Osteoblast (primary cell): ENCODE measurements around the gene USP32. TPM values are rescaled to one million over a fixed set of nuclear protein-coding genes. Genes with fewer than 3 reads are reported as not detected.

Experiments used
- DNase-seq: peaks from one replicate; pipeline ENCODE4 v3.0.0; 2011; ENCODE audit warnings: low spot score, mixed read lengths; ENCODE audit not compliant: insufficient read length; ENCODE audit errors: missing footprints
- H2AFZ ChIP-seq: 2 replicates; pipeline ENCODE4 v1.6.0; 2011; ENCODE audit warnings: mild to moderate bottlenecking, low read length
- H3K27ac ChIP-seq: 2 replicates; pipeline ENCODE4 v1.5.1; 2011; ENCODE audit warnings: mild to moderate bottlenecking, low read depth, low read length, moderate library complexity
- H3K27me3 ChIP-seq: 2 replicates; pipeline ENCODE4 v1.6.0; 2012; ENCODE audit warnings: mild to moderate bottlenecking, control low read depth, inconsistent platforms, low read length, moderate library complexity; ENCODE audit not compliant: insufficient read depth
- H3K36me3 ChIP-seq: 2 replicates; pipeline ENCODE4 v1.5.1; 2011; ENCODE audit warnings: mild to moderate bottlenecking, low read length, control low read depth, moderate library complexity; ENCODE audit not compliant: insufficient read depth
- H3K4me1 ChIP-seq: 2 replicates; pipeline ENCODE4 v1.5.1; 2011; ENCODE audit warnings: mild to moderate bottlenecking, low read length, control low read depth, moderate library complexity; ENCODE audit not compliant: insufficient read depth
- H3K4me2 ChIP-seq: 2 replicates; pipeline ENCODE4 v1.6.0; 2011; ENCODE audit warnings: mild to moderate bottlenecking, low read length; ENCODE audit not compliant: insufficient read depth
- H3K4me3 ChIP-seq: fragments of 200-600 bp; sonication (generic); 3 replicates; pipeline ENCODE4 v1.5.1; 2012; ENCODE audit warnings: mild to moderate bottlenecking, low read length, inconsistent platforms; ENCODE audit not compliant: insufficient read depth
- H3K79me2 ChIP-seq: 2 replicates; pipeline ENCODE4 v1.6.0; 2012; ENCODE audit warnings: mild to moderate bottlenecking, low read length, control low read depth, inconsistent platforms; ENCODE audit not compliant: insufficient read depth
- H3K9me3 ChIP-seq: 2 replicates; pipeline ENCODE4 v1.5.1; 2011; ENCODE audit warnings: low read depth, low read length, control low read depth
- H4K20me1 ChIP-seq: 2 replicates; pipeline ENCODE4 v1.6.0; 2012; ENCODE audit warnings: mild to moderate bottlenecking, low read length, control low read depth; ENCODE audit not compliant: insufficient read depth
- total RNA-seq: library from RNA; depleted of rRNA; stranded (reverse); fragments of >200 nt; gene quantifications from 2 replicates; pipeline ENCODE4 v1.2.3, GENCODE V29; 2012
- TF ChIP-seq, protein P1 (sequence below): IDR thresholded peaks from 2 replicates; pipeline ENCODE4 v1.5.1; 2011; ENCODE audit warnings: mild to moderate bottlenecking, low read depth, low read length, moderate library complexity; ENCODE audit errors: extremely low read depth

The USP32 gene
- total RNA-seq, 1 donor, result 99.5 TPM

DNA sequence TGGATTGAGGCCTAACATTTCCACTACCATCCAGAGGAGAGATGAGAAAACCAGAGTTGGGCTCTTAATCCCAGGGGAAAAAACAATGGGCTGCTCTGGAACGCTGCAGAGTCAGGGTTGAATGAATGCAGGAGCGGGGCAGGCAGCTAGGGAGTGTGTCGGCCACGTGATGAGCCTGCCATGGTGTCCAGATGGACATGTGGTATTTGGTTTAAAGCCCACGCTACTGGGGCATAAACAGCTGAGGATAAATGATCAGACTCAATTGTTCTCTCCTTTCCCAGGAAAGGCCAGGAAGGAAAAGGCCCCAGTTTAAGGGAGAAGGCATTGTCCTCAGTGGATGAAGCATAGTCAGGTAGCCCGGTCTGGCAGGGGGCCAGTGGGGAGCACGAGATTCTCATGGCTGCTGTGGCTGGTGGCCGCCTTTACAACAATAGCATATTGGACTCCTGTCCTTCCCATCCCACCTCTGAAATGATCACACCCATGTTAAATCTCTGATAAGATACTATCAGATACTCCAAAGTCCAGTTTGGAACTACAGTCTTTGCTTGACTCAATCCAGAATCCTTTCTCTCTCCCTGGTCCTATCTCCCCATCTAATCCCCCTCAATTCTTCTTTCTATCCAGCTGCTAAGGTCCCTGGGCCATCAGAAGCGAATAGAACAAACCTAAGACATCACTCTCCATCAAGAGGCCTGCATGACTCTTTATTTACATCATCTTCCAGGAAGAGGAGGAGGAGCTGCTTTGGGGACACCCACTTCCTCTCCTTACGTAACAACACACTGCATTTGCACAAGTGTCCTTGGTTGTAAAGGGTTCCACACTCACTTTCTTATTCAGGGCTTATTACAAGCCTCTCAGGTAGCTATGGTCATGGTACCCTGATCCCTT, 221.8 kb downstream of the USP32 start:
- peak; percentile 41 for DNase-seq

DNA sequence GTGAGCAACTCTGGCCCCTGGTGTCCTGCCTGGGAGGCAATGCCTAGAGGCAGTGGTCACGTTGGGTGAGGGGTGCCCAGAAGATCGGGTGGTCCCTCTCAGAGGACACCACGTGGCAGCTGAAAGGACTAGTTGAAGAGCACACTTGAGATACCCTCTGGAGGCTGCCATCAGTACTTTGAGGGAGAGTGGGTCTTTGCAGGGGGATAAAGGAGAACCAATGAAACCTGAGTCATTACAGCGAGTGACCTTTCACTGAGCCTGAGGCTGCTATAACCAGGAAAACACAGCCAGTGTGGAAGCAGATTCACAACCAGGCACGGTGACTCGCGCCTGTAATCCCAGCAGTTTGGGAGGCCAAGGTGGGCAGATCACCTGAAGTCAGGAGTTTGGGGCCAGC, 223.3 kb downstream of the USP32 start:
- H3K79me2 ChIP-seq, result no peaks in the 10 kb centered on the region
- peaks cover 16% of the 10 kb centered on the region for H3K4me1 ChIP-seq
- H3K36me3 ChIP-seq, result peaks cover 2% of the 10 kb centered on the region
- H3K4me3 ChIP-seq, result no peak overlapping the region
- H3K4me2 ChIP-seq, result no peak overlapping the region
- H3K27me3 ChIP-seq, result peaks cover 17% of the 10 kb centered on the region
- H3K27ac ChIP-seq, result no peak overlapping the region
- no peak overlapping the region for H2AFZ ChIP-seq
- H3K9me3 ChIP-seq, result no peaks in the 10 kb centered on the region
- DNase-seq, result peak; percentile 36
- peaks cover 3% of the 10 kb centered on the region for H4K20me1 ChIP-seq
- TF ChIP-seq, protein P1, sequence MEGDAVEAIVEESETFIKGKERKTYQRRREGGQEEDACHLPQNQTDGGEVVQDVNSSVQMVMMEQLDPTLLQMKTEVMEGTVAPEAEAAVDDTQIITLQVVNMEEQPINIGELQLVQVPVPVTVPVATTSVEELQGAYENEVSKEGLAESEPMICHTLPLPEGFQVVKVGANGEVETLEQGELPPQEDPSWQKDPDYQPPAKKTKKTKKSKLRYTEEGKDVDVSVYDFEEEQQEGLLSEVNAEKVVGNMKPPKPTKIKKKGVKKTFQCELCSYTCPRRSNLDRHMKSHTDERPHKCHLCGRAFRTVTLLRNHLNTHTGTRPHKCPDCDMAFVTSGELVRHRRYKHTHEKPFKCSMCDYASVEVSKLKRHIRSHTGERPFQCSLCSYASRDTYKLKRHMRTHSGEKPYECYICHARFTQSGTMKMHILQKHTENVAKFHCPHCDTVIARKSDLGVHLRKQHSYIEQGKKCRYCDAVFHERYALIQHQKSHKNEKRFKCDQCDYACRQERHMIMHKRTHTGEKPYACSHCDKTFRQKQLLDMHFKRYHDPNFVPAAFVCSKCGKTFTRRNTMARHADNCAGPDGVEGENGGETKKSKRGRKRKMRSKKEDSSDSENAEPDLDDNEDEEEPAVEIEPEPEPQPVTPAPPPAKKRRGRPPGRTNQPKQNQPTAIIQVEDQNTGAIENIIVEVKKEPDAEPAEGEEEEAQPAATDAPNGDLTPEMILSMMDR, result no peak

More for the DNA sequence above, 221.8 kb downstream of the USP32 start:
- Histone ChIP-seq H2AFZ (no peak overlapping the region), H3K27me3 (peaks cover 14% of the 10 kb centered on the region), H3K27ac (no peak overlapping the region), H3K4me1 (peaks cover 19% of the 10 kb centered on the region), H3K4me2 (no peak overlapping the region), H3K36me3 (peaks cover 2% of the 10 kb centered on the region), H3K4me3 (no peak overlapping the region), H3K79me2 (no peaks in the 10 kb centered on the region), H3K9me3 (no peaks in the 10 kb centered on the region), H4K20me1 (peaks cover 7% of the 10 kb centered on the region)
- TF ChIP-seq, protein P1, result no peak

DNA sequence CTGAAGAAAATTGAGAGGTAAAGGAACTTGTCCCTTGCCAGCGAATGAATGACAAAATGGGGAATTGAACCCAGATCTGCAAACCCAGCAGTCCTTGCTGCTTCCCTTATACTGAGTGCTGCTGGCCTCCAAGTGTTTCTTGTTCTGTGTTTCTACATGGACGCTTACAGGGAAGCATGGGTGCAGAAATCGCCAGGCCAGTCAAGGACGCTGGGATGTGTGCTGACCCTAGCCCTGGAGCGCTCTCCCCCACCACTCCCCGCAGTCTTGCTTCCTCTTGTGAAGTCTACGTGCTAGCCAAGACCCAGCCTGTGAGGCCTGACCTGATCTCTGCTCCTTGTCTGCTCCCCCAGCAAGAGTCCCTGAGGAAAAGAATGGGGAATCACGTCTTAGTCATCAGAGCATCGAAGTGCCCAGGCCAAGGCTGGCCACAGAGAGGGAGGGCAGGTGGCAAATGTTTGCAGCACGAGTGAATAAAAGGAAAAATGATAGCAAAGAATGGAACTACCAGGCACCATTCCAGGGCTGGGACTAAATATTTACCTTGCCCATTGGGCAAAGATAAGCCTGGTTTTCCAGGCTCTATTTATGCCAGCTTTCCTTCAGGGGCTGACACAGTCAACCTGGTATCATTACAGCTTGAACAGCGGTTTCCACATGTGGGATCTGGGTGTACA, 224.7 kb downstream of the USP32 start:
- Histone ChIP-seq H3K4me2 (no peak overlapping the region), H2AFZ (no peak overlapping the region), H3K4me1 (peaks cover 10% of the 10 kb centered on the region), H3K4me3 (no peak overlapping the region), H3K36me3 (peaks cover 2% of the 10 kb centered on the region), H3K9me3 (no peaks in the 10 kb centered on the region), H3K27me3 (peaks cover 17% of the 10 kb centered on the region), H3K27ac (no peak overlapping the region), H4K20me1 (no peaks in the 10 kb centered on the region), H3K79me2 (no peaks in the 10 kb centered on the region)
- DNase-seq, result peak; percentile 21
- TF ChIP-seq, protein P1, result no peak

GRCh38 chr17:60165971-60166370, 226.0 kb downstream of the USP32 start:
- H4K20me1 ChIP-seq, result no peaks in the 10 kb centered on the region
- H3K4me3 ChIP-seq, result no peak overlapping the region
- H3K36me3 ChIP-seq, result no peaks in the 10 kb centered on the region
- TF ChIP-seq, protein P1, result no peak
- H3K9me3 ChIP-seq, result no peaks in the 10 kb centered on the region
- no peak overlapping the region for H3K4me2 ChIP-seq
- H3K4me1 ChIP-seq, result peaks cover 10% of the 10 kb centered on the region
- no peak for DNase-seq
- H2AFZ ChIP-seq, result no peak overlapping the region
- H3K27ac ChIP-seq, result no peak overlapping the region
- no peaks in the 10 kb centered on the region for H3K79me2 ChIP-seq
- peaks cover 20% of the 10 kb centered on the region for H3K27me3 ChIP-seq
